NCI-H2029 treated with DMSO at 0.1 percent for 48 hours (cell line): ENCODE measurements around the gene CERS2.
A peak's percentile ranks its signal among the peaks of the same experiment; 100 is the strongest.

Experiments used
- DNase-seq: peaks from one replicate; lab custom pipeline; 2025; lab: John Stamatoyannopoulos, UW

The CERS2 gene

DNA sequence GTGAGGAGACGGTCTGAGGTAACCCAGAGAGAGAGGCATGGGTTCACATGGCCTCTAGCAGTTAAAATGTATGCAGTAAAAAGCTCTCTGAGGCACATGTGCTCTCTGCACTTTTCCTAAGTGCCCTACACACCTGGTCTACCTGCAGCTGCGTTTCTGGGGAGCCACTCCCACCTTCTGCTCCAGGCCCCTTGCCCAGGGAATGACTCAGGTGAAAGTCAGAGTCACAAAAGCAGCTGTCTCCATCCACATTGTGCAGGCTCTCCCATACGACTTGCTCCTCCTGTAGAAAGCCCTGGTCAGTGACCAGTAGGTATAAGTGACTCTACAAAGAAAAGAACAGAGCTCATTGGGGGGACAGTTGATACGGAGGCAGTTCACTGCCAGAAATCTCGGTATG lies 23.3 kb upstream of the CERS2 start:
- DNase-seq = no peak

DNA sequence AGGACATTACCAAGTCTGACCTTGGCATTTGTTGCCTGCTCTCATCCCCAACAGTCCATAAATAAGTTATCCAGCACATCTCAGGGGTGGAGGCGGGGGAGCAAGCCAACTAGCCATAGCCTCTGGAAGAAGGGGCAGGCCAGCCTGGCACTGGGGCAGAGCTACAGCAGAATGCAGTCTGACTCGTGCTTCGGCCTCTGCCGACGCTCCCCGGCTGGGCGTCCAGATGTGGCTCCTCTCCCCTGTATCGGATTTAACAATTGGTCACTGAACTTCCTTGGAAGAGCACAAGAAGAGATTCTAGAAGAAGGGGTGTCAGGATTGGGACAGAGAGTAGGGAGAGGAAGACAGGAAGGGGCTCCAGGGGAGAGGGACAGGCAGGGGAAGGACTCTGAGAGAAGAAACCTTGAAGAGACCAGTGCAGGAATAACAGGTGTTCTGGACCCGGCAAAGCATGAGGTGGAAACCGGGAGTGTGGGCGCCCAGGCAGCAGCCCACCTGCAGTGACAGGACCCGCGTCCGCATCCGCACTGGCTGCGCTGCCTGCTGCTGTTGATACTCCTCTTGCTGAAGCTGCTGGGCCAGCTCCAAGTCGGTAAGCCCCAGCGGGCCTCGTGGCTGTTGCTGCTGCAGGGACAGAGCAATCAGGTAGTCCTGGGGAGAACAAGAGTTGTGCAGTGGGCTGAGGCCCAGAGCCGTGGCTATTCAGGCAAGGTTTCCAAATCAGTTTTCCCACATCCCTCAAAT lies 22.7 kb upstream of the CERS2 start:
- DNase-seq = no peak

DNA sequence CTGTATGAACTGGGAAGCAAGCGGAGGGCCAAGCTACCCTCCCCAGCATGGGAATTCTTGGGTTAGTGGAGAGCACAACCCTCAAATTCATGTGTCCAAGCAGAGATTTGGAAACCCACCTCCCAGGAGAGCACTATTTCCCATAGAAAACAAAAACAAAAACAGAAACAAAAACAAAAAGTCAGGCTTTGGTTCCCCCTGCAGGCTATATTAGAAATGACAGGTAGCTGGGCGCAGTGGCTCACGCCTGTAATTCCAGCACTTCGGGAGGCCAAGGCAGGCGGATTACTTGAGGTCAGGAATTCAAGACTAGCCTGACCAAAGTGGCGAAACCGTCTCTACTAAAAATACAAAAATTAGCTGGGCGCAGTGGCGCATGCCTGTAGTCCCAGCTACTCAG lies 21.3 kb upstream of the CERS2 start:
- no peak for DNase-seq

DNA sequence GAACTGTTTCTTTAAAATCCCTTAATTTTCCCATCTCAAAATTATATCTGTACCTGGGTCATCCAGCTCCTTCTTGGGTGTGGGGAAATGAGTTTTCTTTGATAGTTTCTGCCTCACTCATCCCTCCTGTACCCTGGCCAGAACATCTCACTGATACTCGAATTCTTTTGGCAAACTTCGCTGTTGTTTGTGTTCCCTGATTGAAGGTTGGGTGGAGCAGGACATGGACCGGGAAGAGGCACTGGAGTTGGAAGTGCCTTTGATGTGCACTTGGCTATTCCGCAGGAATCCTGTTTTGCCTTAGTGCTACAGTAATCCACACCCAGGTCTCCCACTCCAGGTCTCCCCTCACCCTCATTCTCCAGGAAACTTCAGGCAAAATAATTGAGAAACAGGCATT lies 20.8 kb upstream of the CERS2 start:
- no peak for DNase-seq

DNA sequence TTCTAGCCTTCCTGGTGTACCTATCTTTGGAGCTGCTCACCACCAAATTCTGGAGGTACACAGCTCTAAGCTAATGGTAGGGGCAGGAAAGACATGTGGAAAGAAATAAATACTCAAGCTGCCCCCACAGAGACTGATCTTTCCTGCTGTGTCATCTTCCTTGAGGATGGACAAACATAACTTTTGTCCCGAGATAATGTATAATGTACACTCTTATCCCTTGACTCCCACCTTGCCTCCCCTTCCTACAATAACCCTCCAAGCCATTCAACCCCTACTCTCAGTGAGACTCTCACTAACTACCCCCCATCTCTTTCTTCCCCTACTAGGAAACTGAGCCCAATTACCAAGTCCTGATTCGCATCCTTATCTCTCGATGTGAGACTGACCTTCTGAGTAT lies 19.6 kb upstream of the CERS2 start:
- no peak for DNase-seq

DNA sequence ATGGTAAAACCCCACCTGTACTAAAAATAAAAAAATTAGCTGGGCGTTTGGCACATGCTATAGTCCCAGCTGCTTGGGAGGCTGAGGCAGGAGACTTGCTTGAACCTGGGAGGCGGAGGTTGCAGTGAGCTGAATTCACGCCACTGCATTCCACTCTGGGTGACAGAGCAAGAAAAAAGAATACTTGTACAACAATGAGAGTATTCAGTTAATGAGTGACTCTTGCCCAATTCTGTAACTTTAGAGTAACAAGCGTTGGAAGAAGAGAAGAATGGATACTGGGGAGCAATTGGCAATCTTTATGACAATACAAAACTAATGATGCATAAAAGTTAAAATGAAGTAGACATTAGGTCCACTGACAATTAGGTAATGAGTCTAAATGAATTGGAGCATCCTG lies 18.0 kb upstream of the CERS2 start:
- no peak for DNase-seq

DNA sequence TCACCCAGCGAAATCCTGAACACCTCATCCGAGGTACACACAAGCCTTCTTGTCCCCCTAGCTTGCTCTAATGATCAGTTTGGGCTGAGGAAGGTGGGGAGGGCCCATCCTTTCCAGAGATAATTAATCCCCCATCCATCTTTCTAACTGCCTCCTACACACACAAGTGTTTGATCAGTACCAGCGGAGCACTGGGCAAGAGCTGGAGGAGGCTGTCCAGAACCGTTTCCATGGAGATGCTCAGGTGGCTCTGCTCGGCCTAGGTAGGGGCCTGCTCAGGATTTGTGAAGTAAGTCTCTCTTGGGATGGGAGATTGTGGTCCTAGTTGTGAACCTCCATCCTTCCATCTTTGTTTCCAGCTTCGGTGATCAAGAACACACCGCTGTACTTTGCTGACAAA lies 13.3 kb upstream of the CERS2 start:
- no peak for DNase-seq

DNA sequence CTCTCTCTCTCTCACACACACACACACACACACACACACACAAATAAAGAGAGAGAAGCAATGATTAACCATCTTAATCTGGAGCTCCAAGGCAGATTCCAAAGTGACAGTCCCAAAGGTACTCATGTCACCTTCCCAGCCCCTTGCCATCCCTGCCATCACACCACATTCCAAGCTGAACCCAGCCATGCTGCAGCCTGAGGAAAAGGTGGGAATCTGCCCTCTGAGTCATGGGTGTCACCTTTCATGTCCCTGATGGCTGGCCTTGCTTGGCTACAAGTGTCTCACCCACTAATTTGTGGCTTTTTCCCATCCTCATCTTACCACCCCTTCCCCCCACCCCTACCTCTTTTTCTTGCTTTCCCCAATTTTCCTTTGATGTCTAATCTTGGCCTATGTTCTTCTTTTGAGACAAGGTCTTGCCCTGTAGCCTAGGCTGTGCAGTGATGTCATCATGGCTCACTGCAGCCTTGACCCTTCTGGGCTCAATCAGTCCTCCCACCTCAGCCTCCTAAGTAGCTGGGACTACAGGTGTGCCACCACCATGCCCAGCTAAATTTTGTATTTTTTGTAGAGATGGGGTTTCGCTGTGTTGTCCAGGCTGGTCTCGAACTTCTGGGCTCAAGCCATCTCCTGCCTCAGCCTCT lies 10.7 kb upstream of the CERS2 start:
- no peak for DNase-seq

DNA sequence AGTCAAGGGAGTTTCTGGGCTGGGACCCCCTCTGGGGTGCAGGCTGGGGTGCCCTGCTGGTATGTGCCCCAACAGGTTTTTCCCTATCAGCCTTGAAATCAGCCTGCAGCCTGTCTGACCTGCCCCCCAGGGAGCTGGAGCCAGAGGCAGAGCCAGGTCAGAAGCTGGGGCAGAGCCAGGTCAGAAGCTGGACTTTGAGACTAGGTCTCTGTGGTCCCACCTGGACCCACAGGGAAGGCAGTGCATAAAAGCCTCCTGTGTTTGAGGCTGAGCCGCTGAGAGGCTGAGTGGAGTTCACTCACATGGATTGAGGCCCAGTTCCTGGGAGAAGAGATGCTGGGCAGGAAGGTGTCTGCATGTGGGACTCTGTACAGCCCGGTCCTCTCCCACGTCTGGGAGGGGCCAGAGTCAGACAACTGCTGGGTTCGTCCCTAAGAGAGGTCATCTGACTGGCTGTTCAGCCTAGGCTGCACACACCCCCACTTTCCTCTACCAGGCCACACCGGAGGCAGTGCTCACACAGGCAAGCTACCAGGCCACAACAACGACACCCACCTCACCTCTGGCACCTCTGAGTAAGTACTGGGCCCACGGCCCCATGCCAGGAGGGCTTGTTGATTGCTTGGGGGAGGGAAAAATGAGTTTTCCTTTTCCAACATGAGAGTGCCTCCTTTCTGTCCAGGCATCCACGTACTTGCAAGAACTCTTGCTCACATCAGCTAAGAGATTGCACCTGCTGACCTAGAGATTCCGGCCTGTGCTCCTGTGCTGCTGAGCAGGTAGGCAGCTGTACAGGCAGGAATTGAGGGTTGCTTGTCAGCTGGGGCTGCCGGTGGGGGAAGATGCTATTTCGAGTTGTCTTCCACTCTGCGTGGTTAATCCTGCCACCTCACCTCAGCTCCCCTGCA lies 7.4 kb upstream of the CERS2 start, which contains the start of gene ANXA9:
Gene ANXA9, plus strand, starts transcription at position 488 of the 908 bp plus-strand sequence. CDS start 814 bp downstream, outside the sequence.
- DNase-seq = no peak

DNA sequence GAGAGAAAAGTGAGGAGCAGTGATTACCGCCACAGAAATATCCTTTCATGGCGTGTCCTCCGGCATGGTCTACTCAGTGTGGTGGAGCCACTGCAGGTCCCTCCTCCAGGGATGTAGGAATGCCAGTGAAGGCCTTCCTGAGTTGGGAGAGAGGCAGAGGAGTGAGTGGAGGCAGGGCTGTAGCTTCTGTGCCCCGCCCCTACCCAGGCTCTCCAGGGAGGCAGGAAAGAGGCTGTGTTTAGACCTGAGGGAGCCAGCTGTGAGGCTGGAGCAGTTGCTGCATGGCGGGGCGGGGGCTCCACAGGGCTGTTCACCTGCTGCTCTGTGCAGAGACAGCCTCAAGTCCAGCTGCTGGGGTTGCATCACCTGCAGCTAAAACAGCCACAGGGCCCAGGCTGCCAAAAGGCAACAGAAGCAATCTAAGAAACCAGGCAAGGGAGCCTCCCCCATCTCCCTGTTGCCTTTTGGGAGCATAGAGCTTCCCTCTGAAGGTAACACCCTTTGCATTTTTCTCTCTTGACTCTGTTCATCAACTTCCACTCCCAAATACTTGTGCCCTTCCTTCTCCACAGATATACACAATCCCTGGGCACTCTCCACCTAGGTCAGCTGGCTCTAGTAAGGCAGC lies 6.7 kb upstream of the CERS2 start:
- DNase-seq = no peak

DNA sequence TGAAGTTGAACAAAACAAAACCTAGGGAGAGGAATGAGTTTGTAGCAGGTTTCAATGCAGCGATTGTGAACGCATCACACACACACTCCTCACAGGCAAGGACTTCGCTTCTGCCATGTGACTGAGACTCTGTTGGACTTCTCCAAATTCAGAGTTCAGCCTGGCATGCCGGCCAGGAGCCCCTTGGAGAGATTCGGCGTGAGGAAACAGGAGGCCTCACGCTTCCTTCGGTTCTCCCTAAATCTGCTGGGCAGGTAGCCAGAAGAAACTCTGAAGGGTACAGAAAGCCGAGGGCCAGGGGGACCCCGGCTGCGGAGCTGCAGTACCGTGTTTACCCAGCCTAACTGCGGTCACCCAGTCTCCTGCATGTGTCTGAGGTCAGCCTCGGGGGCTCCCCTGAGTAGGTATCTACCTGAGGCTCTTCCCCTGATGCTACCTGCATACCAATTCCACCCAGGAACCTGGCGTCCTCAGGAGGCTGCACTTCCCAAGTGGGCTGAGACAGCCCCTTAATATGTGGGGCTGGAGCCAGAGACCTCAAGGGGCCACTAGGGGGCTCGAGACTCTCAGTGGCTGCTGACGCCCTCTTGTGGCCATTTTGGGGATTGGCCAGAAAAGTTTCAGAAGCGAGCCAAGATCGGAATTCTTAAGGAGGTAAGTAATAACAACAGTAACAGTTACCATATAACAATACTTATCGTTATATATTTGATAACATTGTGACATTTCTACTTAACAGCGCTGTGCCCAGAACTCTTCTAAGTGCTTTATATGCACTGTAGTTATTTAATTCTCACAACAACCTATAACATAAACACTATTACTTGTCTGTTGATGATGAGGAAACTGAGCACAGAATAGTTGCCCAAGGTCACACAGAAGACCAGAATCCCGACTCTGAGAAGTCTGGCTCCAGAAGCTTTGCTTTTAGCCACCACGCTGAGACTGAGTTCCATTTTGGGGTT lies 4.7 kb upstream of the CERS2 start:
- peak; percentile 60 for DNase-seq

DNA sequence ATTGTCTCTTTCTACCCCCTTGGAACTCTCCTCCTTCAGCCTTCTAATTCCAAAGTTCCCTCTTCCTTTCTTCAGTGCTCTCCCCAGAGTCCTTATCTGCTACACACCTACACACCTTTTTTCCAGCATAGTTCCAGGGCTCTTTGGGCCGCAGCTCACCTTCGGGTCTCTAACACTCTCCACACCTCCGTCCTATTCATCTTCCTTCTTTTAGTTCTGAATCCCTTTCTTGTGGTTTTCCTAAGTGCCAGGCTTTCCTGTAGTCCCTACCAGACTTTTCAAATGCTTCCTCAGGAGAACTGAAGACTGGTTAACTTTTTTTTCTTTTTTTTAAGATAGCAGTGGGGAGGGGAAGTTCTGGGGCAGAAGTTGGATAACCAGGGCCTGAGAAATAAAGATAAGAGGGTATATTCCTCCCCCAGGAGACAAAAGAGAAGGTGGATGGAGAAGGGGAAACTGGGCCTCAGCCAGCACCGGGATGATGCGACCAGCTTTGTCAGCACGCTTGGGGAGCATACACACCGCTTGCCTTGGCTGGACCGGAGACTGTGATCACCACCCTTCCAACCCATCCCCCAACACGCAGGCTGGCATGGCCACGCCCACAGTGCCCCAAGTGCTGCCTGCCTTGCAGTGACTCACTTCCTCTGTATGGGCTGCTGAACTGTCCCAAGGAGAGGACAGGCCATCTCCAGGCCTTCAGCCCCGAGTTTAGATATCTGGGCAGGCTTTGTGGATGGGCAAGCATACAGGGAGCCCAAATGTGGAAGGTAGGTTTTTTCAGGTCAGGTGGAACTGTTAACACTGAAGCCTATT lies 2.5 kb upstream of the CERS2 start:
- DNase-seq = no peak

DNA sequence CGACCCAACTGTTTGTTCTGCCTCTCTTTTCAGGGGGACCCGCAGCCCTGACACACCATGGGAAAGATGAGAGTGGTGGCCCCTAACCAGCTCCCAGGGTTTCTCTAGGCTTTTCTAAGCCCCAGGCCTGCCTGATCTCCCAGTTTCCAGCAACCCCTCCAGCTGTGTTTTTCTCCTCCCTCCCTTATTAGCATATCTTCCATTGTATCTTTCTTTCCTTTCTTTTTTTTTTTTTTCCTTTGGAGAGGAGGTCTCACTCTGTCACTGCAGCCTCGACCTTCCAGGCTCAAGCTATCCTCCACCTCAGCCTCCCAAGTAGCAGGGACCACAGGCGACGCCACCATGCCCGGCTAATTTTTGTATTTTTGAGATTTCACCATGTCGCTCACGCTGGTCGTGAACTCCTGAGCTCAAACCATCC lies 1.8 kb upstream of the CERS2 start:
- DNase-seq = no peak

DNA sequence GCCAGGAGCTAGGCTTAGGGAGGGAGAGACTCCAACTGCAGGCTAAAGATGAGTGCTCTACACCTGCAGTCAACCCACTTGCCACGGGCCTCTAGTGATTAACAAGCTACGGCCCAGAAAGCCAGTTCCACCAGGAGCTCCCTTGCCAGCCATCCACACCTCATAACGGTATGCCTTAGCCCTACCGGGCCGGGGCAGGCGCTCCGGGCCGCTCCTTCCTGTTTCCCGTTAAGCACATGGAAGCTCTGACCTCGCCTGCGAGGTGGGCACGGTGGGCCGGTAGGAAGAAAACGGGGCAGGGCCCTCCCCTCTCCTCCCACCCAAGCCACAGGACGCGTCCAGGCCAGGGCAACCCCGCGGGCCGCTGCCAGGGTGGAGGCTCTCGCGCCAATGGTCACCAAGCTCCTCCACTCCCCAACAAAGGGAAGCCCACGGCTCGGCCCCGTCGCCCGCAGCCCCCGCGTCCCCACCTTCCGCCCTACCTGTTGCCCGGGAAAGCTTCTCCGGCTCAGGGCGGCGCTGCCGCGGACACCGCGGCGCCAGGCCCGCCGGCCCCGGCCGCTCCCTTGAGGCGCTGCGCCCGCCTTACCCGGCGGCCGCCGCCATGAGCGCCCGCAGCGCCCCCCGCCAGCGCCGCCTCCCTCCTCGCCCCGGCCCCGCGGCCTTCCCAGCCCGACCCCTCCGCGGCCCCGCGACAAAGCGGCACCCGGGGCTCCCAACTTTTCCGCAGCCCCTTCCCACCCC lies 627 bp downstream of the CERS2 start:
- DNase-seq = no peak

DNA sequence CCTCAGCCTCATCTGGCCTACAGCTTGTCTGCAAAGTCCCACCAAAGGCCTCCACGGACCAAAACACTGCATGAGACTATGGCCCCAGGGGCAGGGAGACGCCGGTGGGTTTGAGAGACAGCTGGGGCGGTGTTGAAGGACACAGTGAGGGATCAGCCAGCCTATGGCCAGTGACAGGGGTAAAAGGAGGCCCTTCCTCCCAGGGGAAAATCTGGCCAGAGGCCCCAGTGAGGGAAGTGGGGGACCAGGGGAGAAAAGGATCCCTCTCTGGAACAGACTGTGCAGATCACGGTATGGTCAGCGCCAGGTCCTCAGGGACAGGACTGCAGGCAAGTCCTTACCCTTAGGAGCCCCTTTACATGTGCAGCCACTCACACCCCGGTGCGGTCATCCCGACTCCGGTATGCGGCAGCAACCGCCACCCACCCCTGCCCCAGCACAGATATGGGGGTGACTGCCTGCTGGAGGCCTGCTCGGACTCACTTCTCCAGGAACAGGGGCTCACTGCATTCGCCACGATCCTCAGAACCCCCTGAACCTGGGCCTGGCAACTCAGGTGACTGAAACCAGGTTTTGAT lies 1.3 kb downstream of the CERS2 start:
- DNase-seq = no peak

DNA sequence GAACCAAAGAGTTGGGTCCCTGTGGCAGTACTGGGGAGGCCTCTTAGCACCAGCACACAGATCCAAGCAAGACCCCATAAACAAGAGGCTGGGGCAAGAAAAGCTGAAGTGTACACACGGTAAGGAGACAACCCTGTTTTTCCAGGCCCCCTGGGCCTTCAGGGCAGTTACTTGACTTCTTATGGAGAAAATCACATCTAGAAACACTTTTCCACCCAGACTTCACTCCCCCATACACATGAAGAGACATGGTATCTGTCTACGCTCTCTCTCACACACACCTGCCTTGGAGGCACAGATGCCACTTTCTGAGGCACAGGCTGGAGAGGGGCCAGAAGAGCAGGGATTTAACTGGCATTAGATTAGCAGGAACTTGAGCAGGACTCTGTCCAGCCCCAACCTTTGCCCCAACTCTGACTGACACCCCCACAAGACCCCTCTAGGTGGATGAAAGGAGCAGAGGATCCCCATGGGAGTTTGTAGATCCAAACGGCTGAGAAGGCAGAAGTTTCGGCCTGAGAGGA lies 2.2 kb downstream of the CERS2 start:
- no peak for DNase-seq

DNA sequence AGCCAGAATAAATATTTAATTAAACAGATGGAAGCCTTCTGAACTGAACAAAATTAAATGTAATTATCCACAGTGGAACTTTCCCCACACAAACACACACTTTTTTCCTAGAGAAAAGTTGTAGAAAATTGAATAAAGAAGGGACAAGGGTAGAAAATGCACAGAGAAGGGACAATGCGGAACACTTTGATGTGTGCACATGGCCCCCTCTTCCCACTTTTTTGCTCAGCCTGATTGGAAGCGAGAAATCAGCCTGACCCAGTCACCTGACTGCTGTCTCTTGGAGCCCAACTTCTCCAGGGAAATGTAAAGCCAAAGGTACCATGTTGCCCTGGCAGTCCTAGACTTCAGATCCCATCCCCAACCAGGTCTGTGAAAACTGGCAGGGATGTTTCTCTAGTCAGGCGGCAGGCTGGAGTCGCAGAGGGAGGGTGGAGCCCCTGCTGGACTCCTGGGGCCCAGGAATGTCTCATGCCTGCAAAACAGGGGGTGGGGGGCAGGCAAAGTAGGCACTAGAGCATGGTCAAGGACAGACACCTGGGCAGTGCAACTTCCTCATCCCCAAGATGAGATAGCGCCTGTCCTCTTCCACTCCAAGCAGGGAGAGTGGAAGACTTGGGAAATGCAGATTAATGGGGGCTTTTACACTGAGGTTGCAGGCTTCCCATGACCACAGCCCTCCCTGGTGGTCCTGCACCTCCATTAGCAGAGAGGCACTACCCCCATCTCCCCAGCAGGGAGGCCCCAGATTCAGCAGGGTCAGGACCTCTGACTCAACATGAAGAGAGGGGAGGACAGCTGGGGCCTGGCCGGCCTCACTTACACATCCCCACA lies 2.8 kb downstream of the CERS2 start:
- DNase-seq = no peak
